ENCODE data around the gene CFDP1. TPM values are rescaled to one million over a fixed set of nuclear protein-coding genes. Genes with fewer than 3 reads are reported as not detected.

Gene CFDP1
- total RNA-seq, 3 donors from 2014 or later (not counting 1 experiment from before 2014, with no cell fraction given): 32.2 to 38.8 (median 32.3) TPM

DNA sequence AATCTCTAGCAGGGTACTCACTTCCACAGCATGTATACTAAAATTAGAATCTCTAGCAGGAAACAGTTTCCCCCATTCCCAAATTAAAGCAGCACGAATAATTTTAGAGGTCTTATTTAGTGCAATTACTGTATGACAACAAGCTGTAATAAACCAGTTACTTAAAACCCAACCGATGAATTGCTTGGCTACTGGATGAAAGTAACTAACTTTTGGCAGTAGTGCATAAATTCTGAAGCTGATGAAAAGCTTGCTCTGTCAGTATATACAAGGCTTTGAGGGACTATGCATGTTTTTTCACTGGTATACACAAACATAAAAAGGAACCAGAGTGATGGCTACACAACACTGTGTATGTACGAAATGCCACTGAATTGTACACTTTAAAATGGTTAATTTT, 89.4 kb downstream of the CFDP1 start:
- H3K4me3 Mint-ChIP-seq: no peak overlapping the region

DNA sequence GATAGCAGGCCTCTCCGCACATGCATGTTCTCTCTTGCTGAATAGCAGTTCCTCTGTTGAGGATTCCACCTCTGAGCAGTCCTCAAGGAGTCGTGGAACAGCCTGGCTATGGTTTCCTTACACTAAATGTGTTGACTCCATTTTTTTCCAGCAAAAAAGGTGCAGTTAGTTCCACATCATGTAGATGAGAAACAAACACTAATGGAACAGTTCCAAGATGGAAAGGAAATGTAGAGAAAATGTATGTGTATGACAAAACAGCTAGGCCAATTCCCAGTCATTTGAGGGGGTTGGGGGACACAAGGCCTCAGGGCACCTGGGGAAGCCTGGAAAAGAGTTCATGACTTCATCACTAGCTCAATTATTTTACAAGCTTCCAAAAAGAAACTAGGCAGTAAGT, 90.0 kb downstream of the CFDP1 start:
- peaks cover 0 to 6% of the 10 kb centered on the region in 2 donors for H3K27me3 Mint-ChIP-seq (ENCODE audit: low read depth in 2 of 2)
- H3K27ac ChIP-seq (ENCODE audit: low read length): no peak overlapping the region
- H3K9me3 ChIP-seq (ENCODE audit: control insufficient read depth, insufficient read depth, low read length): no peaks in the 10 kb centered on the region
- peaks cover 11% of the 10 kb centered on the region for H3K36me3 Mint-ChIP-seq
- DNase-seq (no peak), ATAC-seq (no peak)
- intact Hi-C loops (cut with micrococcal nuclease): no loop called here
- TF ChIP-seq, protein P1, sequence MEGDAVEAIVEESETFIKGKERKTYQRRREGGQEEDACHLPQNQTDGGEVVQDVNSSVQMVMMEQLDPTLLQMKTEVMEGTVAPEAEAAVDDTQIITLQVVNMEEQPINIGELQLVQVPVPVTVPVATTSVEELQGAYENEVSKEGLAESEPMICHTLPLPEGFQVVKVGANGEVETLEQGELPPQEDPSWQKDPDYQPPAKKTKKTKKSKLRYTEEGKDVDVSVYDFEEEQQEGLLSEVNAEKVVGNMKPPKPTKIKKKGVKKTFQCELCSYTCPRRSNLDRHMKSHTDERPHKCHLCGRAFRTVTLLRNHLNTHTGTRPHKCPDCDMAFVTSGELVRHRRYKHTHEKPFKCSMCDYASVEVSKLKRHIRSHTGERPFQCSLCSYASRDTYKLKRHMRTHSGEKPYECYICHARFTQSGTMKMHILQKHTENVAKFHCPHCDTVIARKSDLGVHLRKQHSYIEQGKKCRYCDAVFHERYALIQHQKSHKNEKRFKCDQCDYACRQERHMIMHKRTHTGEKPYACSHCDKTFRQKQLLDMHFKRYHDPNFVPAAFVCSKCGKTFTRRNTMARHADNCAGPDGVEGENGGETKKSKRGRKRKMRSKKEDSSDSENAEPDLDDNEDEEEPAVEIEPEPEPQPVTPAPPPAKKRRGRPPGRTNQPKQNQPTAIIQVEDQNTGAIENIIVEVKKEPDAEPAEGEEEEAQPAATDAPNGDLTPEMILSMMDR (IDR thresholded peaks at IDR 0.05): no peak
- H3K9me3 Mint-ChIP-seq: no peaks in the 10 kb centered on the region
- no peaks in the 10 kb centered on the region for H3K4me1 ChIP-seq (ENCODE audit: control insufficient read depth, insufficient read depth, low read length)
- no peak overlapping the region for H3K4me3 Mint-ChIP-seq
- H3K4me1 Mint-ChIP-seq: peaks cover 0 to 6% of the 10 kb centered on the region in 2 donors
- peaks cover 2% of the 10 kb centered on the region for H3K36me3 ChIP-seq (ENCODE audit: control insufficient read depth, insufficient read depth, low read length)
- no peak overlapping the region for H3K4me3 ChIP-seq (ENCODE audit: low read length)
- WGBS (ENCODE audit: insufficient coverage): 97% methylated on average over 2 of the region's 2 CpGs
- no peaks in the 10 kb centered on the region for H3K27me3 ChIP-seq (ENCODE audit: control insufficient read depth, insufficient read depth, low read length)
- no peak overlapping the region for H3K27ac Mint-ChIP-seq

More for the DNA sequence above, 89.4 kb downstream of the CFDP1 start:
- Histone ChIP-seq H3K27ac (ENCODE audit: low read length) (no peak overlapping the region), H3K36me3 (ENCODE audit: control insufficient read depth, insufficient read depth, low read length) (peaks cover 2% of the 10 kb centered on the region), H3K27me3 (ENCODE audit: control insufficient read depth, insufficient read depth, low read length) (no peaks in the 10 kb centered on the region), H3K4me1 (ENCODE audit: control insufficient read depth, insufficient read depth, low read length) (no peaks in the 10 kb centered on the region), H3K9me3 (ENCODE audit: control insufficient read depth, insufficient read depth, low read length) (no peaks in the 10 kb centered on the region), H3K4me3 (ENCODE audit: low read length) (no peak overlapping the region)
- intact Hi-C loops (cut with micrococcal nuclease): no loop called here
- 94% methylated on average over 3 of the region's 3 CpGs for WGBS (ENCODE audit: insufficient coverage)
- Mint-ChIP-seq H3K36me3 (peaks cover 5% of the 10 kb centered on the region), H3K4me1 (peaks cover 0 to 6% of the 10 kb centered on the region in 2 donors), H3K9me3 (no peaks in the 10 kb centered on the region), H3K27ac (no peak overlapping the region), H3K27me3 (ENCODE audit: low read depth in 2 of 2) (peaks cover 0 to 3% of the 10 kb centered on the region in 2 donors)
- DNase-seq (no peak), ATAC-seq (no peak)
- TF ChIP-seq, protein P1 (IDR thresholded peaks at IDR 0.05): no peak

DNA sequence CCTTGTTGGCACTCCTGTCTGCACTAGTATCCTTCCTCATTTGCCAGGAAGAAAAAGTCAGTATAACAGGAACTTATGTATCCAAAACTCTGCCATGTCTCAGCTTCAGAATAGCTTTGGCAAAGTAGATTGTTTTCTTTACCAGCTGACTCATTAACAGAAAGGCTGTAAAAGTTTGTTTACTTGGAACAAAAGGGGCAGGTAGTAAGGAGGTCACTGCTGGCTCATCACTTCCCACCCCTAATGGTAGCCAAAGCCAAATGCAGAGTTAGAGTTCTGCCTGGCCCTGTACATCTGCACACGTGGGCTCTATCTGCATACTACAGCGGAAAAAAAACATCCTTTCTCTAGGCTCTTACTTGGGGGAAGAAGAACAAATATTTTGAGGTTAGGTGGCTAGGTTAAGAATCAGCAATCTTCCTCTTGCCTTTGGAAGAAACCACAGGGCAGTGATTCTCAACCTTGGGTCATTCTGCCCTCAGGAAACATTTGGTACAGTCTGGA, 90.9 kb downstream of the CFDP1 start:
- TF ChIP-seq, protein P1 (IDR thresholded peaks at IDR 0.05): no peak
- H3K4me1 ChIP-seq (ENCODE audit: control insufficient read depth, insufficient read depth, low read length): no peaks in the 10 kb centered on the region
- H3K27me3 ChIP-seq (ENCODE audit: control insufficient read depth, insufficient read depth, low read length): no peaks in the 10 kb centered on the region
- Mint-ChIP-seq H3K27ac (no peak overlapping the region), H3K4me1 (peaks cover 0 to 6% of the 10 kb centered on the region in 2 donors), H3K9me3 (no peaks in the 10 kb centered on the region), H3K4me3 (no peak overlapping the region), H3K36me3 (peaks cover 12% of the 10 kb centered on the region), H3K27me3 (ENCODE audit: low read depth in 2 of 2) (peaks cover 6 to 8% of the 10 kb centered on the region in 2 donors)
- WGBS (ENCODE audit: insufficient coverage): 71% methylated on average over 1 of the region's 2 CpGs
- DNase-seq (no peak), ATAC-seq (no peak)
- H3K9me3 ChIP-seq (ENCODE audit: control insufficient read depth, insufficient read depth, low read length): no peaks in the 10 kb centered on the region
- no peak overlapping the region for H3K27ac ChIP-seq (ENCODE audit: low read length)
- peaks cover 2% of the 10 kb centered on the region for H3K36me3 ChIP-seq (ENCODE audit: control insufficient read depth, insufficient read depth, low read length)
- intact Hi-C loops (cut with micrococcal nuclease): no loop called here
- H3K4me3 ChIP-seq (ENCODE audit: low read length): no peak overlapping the region
